Ishikawa (cell line): ENCODE results near the gene MTNR1B.

Source experiments
- EGR1 ChIP-seq: IDR thresholded peaks from 2 replicates; pipeline ENCODE4 v1.6.1; 2012
- TAF1 ChIP-seq: IDR thresholded peaks from 2 replicates; pipeline ENCODE4 v1.6.1; 2012; ENCODE audit warnings: low read depth, mild to moderate bottlenecking
- TEAD4 ChIP-seq: IDR thresholded peaks from 2 replicates; pipeline ENCODE4 v1.6.1; 2012

GRCh38 chr11:92972248-92972647 is 2.8 kb downstream of the MTNR1B start:
- TF ChIP-seq TAF1 = no peak
- TF ChIP-seq TEAD4 = no peak
- no peak for TF ChIP-seq EGR1
